Panc1 (cell line): ENCODE data around the gene CACNG7. TPM values are rescaled to one million over a fixed set of nuclear protein-coding genes. Genes with fewer than 3 reads are reported as not detected.

Source experiments
- ATAC-seq: fragments of 200-7000 bp; cut with Tn5 transposase; 2 replicates; pipeline ENCODE4 v1.9.1; 2020; ENCODE audit warnings: mild to moderate bottlenecking, moderate library complexity
- BruUV-seq: library from RNA; stranded (reverse); fragments of 400-500 nt; replicated peaks from 2 replicates; lab custom pipeline; 2021; lab: Mats Ljungman, UMichigan
- CTCF ChIA-PET: fragments of 300-600 bp; sonication (Branson Sonifier 250); formaldehyde crosslinking; loops from one replicate; lab custom pipeline; 2022; ENCODE audit warnings: antibody characterized with exemption; lab: Charles Lee
- POLR2A ChIA-PET: fragments of 300-600 bp; sonication (Branson Sonifier 250); formaldehyde crosslinking; loops from one replicate; lab custom pipeline; 2022; ENCODE audit warnings: antibody characterized with exemption; lab: Charles Lee
- DNase-seq: peaks from one replicate; pipeline ENCODE4 v3.0.0-alpha.2; 2010; ENCODE audit warnings: low read depth, low spot score
- H3K27ac ChIP-seq: 2 replicates; pipeline ENCODE4 v1.5.1; 2011; ENCODE audit warnings: mild to moderate bottlenecking, low read length, inconsistent platforms
- H3K27me3 ChIP-seq: fragments of 200-500 bp; sonication (Bioruptor generic); 2 replicates; pipeline ENCODE4 v1.6.0; 2014; ENCODE audit warnings: low read length, inconsistent platforms; ENCODE audit not compliant: control insufficient read depth, insufficient read depth
- H3K36me3 ChIP-seq: fragments of 200-500 bp; sonication (Bioruptor generic); 2 replicates; pipeline ENCODE4 v1.5.1; 2014; ENCODE audit warnings: inconsistent platforms, mild to moderate bottlenecking, low read length, moderate library complexity; ENCODE audit not compliant: control insufficient read depth, insufficient read depth
- H3K4me1 ChIP-seq: 2 replicates; pipeline ENCODE4 v1.5.1; 2011; ENCODE audit warnings: inconsistent platforms, mild to moderate bottlenecking, low read length, moderate library complexity; ENCODE audit not compliant: control insufficient read depth, insufficient read depth
- H3K4me3 ChIP-seq, 2 experiments: 2 replicates each; pipeline ENCODE4 v1.5.1; 2011 to 2012; ENCODE audit warnings: low read depth in 2 of 2, low read length in 2 of 2, mild to moderate bottlenecking in 2 of 2, inconsistent platforms in 1 of 2, moderate library complexity in 1 of 2
- H3K9me3 ChIP-seq: fragments of 200-500 bp; sonication (Bioruptor generic); 2 replicates; pipeline ENCODE4 v1.5.1; 2014; ENCODE audit warnings: low read depth, mild to moderate bottlenecking, inconsistent platforms, low read length, moderate library complexity; ENCODE audit not compliant: control insufficient read depth, insufficient read depth
- CTCF ChIP-seq: fragments of 450-650 bp; IDR thresholded peaks from 2 replicates; pipeline ENCODE4 v1.5.1; 2017; ENCODE audit warnings: mild to moderate bottlenecking
- POLR2AphosphoS5 ChIP-seq: IDR thresholded peaks from 2 replicates; pipeline ENCODE4 v1.6.1; 2012; ENCODE audit warnings: mild to moderate bottlenecking, low read depth, low read length, moderate library complexity
- REST ChIP-seq, 2 experiments: IDR thresholded peaks; 2 replicates each; pipeline ENCODE4 v1.6.1; 2011 to 2012; ENCODE audit warnings: low read depth in 2 of 2, control low read depth in 1 of 2, low read length in 1 of 2, mild to moderate bottlenecking in 1 of 2, moderate library complexity in 1 of 2; ENCODE audit not compliant: insufficient read depth in 1 of 2
- SIN3A ChIP-seq: IDR thresholded peaks from 2 replicates; pipeline ENCODE4 v1.6.1; 2012; ENCODE audit warnings: low read depth, mild to moderate bottlenecking, low read length, moderate library complexity, borderline replicate concordance; ENCODE audit not compliant: insufficient read depth
- TCF7L2 ChIP-seq: IDR thresholded peaks from 2 replicates; pipeline ENCODE4 v1.6.1; 2011; ENCODE audit warnings: mild to moderate bottlenecking, low read depth, low read length, inconsistent platforms
- in situ Hi-C: cut with HindIII; loops from 2 replicates; pipeline ENCODE4 v1.10.0; 2016; ENCODE audit warnings: low sequenced_read_pairs, low pct_unique_long_range_greater_than_20kb
- intact Hi-C: fragments of 100-400 bp; cut with micrococcal nuclease; formaldehyde crosslinking; loops from one replicate; pipeline ENCODE4 v1.10.0; 2022; ENCODE audit not compliant: unreplicated experiment
- total RNA-seq: library from RNA; stranded (reverse); gene quantifications from one replicate; pipeline ENCODE4 v1.2.1, GENCODE V29; 2021; ENCODE audit not compliant: unreplicated experiment

CACNG7 gene
- total RNA-seq, 1 experiment from 2014 or later, result 7.7 TPM

GRCh38 chr19:53962887-53963431 is 53.9 kb downstream of the CACNG7 start, which contains the start of gene CACNG8:
CACNG8 (plus strand) TSS chr19:53962937.
- in situ Hi-C loops, result no loop called here
- no peak for ATAC-seq
- ChIA-PET CTCF (no interaction called here), POLR2A (no interaction called here)
- no peak for TF ChIP-seq CTCF
- no peak for TF ChIP-seq POLR2AphosphoS5
- no peak for TF ChIP-seq REST (IDR thresholded peaks at IDR 0.05; ENCODE audit: insufficient read depth in 1 of 2, low read depth in 2 of 2, low read length in 1 of 2)
- TF ChIP-seq SIN3A, result no peak
- no peak for TF ChIP-seq TCF7L2
- Histone ChIP-seq H3K4me1 (peaks cover 34% of the 10 kb centered on the region), H3K27me3 (no peaks in the 10 kb centered on the region), H3K36me3 (no peaks in the 10 kb centered on the region), H3K9me3 (no peaks in the 10 kb centered on the region), H3K4me3 (peak within 1 kb of the TSS; percentile 51 to 83), H3K27ac (peak within 1 kb of the TSS; percentile 82)
- intact Hi-C loops, result no loop called here
- no peak for DNase-seq
- no TSS peak for BruUV-seq

- H3K27ac ChIP-seq, result peak overlapping the region; percentile 60
- DNase-seq, result no peak
- no peak for ATAC-seq
- no TSS peak for BruUV-seq
- peaks cover 22% of the 10 kb centered on the region for H3K4me1 ChIP-seq
- in situ Hi-C loops (no loop called here), intact Hi-C loops (no loop called here)
- H3K36me3 ChIP-seq, result no peaks in the 10 kb centered on the region
- H3K4me3 ChIP-seq, result peak overlapping the region in 1 of 2 experiments; percentile 29; a peak in 2 of 4 replicates
- no peaks in the 10 kb centered on the region for H3K27me3 ChIP-seq
- POLR2A ChIA-PET, result interaction anchor here (0.6 kb wide), 1 partner anchor 380 kb away, joined by 6 read pairs; no protein-coding TSS in a partner anchor
- CTCF ChIA-PET, result no interaction called here
- H3K9me3 ChIP-seq, result no peaks in the 10 kb centered on the region
- TF ChIP-seq POLR2AphosphoS5, result no peak
- TF ChIP-seq CTCF, result no peak
- TF ChIP-seq REST (IDR thresholded peaks at IDR 0.05; ENCODE audit: insufficient read depth in 1 of 2, low read depth in 2 of 2, low read length in 1 of 2), result no peak
- TF ChIP-seq TCF7L2, result no peak
- no peak for TF ChIP-seq SIN3A
Measured at GRCh38 chr19:53965091-53965490, 56.0 kb downstream of the CACNG7 start.
